Stimulated activated CD4-positive, alpha-beta T cell treated with anti-CD3 and anti-CD28 coated beads, Interleukin-15, amount 100 ng/mL, for 1 hour (primary cell): ENCODE results near the gene ANKZF1.
"Not testable (repeated sequence)": the region's sequence is repeated elsewhere in the genome, so short reads cannot be mapped to it uniquely, and the experiment has no call there.

ENCODE experiments used
- DNase-seq, 2 donors: peaks; one replicate each; pipeline ENCODE4 v3.0.0-alpha.2; 2020; ENCODE audit warnings: low read depth in 1 of 2, low spot score in 1 of 2

The ANKZF1 gene

DNA sequence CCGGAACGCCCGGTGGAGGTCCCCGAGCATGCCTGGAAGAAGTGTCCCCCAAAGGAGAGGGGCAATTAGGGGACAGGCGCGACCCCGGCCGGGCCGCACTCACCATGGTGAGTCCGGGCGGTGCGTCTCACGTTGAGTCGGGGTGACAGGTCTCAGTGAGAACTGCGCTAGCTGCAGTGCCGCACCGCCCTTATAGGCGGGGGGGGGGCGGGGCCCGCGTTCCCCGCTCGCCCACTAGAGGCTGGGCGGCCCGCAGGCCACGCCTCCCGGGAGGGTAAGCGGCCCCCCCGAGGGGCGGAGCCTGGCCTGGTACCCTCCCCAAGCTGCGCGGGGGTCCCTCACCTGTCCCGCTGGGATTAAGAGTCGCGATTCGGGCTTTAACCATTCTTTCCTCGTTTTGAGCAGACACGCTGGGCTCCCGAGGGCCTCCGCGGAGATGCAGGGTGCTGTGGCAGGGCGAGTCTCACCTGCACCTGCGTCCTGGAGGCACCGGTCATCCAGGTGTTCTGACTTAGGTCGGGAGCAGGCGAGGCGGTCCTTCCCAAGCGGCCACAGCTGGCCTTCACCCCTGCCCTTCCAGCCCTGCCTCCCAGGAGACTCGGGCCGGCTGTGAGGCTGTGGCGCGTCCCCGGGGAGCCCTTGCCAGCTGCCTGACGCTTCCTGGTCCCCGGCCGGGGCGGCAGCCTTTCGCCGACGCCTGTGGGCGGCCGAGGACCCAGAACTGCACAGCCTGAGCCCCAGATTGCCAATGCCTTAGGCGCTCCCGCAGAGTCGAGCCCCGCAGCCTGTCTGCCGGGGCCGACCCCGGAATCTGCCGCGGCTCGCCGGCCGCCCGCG is 24.4 kb downstream of the ANKZF1 start, which contains the start of gene TUBA4A:
TSS of gene TUBA4A (minus strand) at position 166 of the 837 bp plus-strand sequence. CDS start at position 106, 60 bp downstream.
- peak; percentile 88 to 89 for DNase-seq

- no peak for DNase-seq
These were observed 25.1 kb downstream of the ANKZF1 start for GRCh38 chr2:219254590-219255201.

GRCh38 chr2:219258942-219259341 is 29.3 kb downstream of the ANKZF1 start:
- not testable (repeated sequence) for DNase-seq

DNA sequence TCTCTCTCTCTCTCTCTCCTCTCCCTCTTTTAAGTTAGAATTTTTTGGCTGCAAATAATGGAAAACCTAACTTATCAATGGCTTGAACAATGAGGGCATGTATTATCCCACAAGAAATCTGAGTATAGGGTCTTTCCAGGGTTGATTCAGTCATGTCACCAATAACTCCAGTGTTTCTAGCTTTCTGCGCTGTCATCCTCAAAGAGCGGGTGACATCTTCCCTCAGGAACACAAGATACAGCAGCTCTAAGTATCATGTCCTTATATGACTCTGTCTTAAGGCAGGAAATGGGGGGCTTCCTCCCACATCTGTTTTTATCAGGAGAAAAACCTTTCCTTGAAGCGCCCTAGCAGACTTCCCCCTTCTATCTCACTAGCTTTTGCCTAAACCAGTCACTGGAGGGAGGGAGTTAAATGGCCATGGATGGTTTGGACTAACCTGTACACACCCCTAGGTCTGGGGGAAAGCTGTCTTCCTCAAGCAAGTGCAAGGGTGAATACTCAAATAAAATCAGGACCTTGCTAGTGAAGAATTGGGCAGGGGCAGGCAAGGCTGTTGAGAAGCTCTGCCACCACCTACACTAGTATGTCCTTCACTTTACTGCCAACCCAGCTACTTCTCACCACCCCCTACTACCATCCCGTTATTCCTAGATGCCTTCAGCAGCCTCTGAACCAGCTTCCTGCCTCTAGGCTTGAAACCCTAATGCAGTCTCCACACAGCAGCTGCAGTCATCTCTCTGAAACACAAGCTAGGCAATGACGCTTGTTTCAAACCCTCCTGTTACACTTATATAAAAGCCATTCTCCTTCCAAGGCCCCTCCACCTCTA is 31.6 kb downstream of the ANKZF1 start:
- DNase-seq: no peak

GRCh38 chr2:219266232-219266631 is 36.6 kb downstream of the ANKZF1 start:
- DNase-seq: no peak

- DNase-seq: no peak
These were observed 37.3 kb downstream of the ANKZF1 start for GRCh38 chr2:219266886-219267285.

GRCh38 chr2:219268294-219268693 is 38.7 kb downstream of the ANKZF1 start:
- DNase-seq: no peak

DNA sequence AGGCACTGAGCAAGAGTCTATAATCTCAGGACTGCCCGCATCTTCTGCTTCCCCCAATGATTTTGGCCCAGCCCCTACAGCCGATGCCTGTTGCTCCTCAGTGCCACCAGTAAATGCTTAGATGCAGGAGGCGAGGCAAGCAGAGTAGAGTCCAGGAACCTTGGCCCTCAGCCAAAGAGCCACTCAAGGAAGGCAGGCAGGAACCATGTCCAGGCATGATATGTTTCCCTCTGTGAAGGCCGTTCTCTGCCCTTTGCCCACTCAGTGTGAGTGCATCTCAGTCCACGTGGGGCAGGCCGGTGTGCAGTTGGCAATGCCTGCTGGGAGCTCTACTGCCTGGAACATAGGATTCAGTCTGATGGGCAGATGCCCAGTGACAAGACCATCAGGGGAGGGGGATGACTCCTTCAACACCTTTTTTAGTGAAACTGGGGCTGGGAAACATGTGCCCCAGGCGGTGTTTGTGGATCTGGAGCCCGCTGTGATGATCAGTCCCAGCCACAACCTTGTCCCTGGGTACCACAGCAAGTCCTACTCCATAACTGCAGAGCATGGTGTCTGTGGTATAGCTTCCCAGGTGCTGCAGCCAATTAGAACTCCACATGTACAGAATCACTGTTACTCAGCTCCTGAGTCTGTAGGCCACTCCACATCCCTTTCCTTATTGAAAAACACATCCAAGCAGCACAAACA is 39.9 kb downstream of the ANKZF1 start:
- DNase-seq: no peak

DNA sequence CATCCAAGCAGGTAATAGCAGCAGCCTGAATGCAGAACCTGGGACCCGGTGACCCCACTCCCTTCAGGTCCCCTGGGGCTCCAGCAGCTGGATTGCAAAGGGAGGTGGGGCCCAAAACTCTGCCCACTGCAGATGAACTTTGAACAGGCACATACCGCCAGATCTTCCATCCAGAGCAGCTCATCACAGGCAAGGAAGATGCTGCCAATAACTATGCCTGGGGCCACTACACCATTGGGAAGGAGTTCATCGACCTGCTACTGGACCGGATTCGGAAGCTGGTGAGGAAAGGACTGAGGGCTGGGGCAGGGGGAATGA is 40.4 kb downstream of the ANKZF1 start:
- DNase-seq: no peak

- no peak for DNase-seq
These were observed 41.4 kb downstream of the ANKZF1 start for GRCh38 chr2:219271021-219271420.

DNA sequence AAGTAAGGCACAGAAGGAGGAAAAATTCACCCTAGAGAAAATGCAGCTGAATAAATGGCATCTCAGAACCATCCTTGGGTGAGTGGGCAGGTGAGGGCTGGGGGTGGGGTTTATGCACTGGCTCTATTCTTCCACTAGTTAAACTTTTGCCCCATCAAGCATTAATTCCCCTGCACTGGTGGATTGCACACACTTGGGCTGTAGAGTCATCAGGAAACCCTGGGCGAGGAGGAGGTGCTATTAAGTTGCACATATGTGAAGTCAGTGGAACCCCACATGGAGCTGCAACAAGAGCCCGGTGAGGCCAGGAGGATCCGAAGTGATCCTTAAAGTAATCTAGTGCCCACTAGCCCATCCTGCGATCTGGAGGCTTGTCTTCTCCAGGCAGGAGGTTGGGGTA is 42.8 kb downstream of the ANKZF1 start:
- DNase-seq: no peak

DNA sequence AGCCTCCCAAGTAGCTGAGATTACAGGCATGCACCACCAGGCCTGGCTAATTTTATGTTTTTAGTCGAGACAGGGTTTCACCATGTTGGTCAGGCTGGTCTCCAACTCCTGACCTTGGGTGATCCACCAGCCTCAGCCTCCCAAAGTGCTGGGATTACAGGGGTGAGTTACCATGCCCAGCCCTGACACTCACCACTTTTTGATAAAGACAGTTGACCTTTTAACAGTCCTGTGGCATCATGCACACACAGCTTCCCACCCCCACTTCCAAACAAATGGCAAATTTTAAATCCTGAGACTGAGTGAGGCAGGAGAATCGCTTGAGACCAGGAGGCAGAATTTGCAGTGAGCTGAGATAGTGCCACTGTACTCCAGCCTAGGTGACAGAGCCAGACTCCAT is 43.4 kb downstream of the ANKZF1 start:
- DNase-seq: no peak

GRCh38 chr2:219273937-219274336 is 44.3 kb downstream of the ANKZF1 start:
- DNase-seq: no peak

GRCh38 chr2:219274361-219274921 is 44.8 kb downstream of the ANKZF1 start:
- no peak for DNase-seq

- DNase-seq: peak; percentile 52 to 61
These were observed 48.4 kb downstream of the ANKZF1 start for GRCh38 chr2:219277703-219278654.

DNA sequence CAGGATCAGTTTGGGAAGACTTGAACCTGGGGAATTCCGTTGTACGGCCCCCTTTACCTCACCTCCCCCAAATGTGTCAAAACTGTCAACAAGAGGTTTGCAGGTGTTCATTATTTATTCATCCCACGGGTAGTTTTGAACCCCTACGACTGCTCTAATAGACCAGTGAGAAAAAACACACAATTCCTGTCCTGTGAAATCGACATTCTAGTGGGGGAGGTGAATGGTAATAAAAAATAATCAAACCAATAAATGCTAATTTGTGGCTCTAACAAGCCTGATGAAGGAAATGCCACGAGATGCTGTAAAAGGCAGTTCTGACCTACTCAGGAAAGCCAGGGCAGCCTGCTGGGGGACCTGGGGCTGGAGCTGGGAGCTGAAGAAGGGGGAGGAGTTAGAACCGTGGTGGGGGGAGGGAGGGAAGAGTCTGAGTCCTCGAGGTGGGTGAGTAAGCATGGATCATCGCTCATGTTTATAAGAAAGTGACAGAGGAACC is 49.1 kb downstream of the ANKZF1 start:
- DNase-seq: no peak

DNA sequence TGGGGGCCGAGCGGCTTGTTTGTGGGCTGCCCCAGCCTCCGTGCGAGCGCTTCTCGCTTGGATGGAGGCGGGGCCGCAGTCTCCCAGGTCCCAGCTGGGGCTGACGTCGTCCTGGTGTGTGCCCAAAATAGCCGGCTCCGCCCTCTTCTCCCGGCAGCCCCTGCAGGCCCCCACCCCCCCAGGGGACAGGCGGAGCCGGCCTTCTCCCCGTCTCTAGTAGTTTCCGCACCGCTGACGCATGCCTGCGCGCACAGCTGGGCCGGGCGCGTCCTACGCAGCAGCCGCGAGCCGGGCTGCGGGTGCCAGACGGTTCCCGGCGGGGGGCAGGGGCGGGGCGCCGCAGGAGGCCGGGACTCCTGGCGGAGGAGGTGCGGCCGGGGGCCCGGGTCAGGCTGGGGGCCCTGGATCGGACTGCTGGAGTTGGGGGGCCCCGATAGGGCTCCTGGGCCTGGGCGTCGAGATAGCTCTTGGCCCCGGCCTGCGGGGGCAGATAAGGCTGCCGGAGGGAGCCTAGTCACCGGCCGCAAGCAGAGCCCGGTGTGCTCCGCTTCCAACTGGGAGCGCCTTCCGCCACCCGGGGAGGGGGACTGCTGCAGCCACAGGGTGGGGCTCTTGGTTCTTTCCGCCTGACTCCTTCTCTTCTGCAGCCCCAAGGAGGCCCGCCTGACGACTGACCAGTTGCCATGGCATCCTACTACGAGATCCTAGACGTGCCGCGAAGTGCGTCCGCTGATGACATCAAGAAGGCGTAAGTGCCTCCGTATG is 49.7 kb downstream of the ANKZF1 start, which contains the start of gene DNAJB2:
TSS of gene DNAJB2 (plus strand) at position 216 of the 765 bp plus-strand sequence. CDS start at position 684, 468 bp downstream.
- peak; percentile 97 for DNase-seq

GRCh38 chr2:219279916-219280516 is 50.4 kb downstream of the ANKZF1 start:
- no peak for DNase-seq
